Endothelial cell of umbilical vein (primary cell): ENCODE results near the gene SLC25A46. TPM values are rescaled to one million over a fixed set of nuclear protein-coding genes. Genes with fewer than 3 reads are reported as not detected.
"Not testable (repeated sequence)": the region's sequence is repeated elsewhere in the genome, so short reads cannot be mapped to it uniquely, and the experiment has no call there.

Source experiments
- BruUV-seq: library from RNA; stranded (reverse); fragments of 400-500 nt; replicated peaks from 2 replicates; lab custom pipeline; 2021; lab: Mats Ljungman, UMichigan
- CTCF ChIA-PET: fragments of 300-600, 350-600 bp; sonication (Branson Sonifier 250); formaldehyde crosslinking; loops from one replicate; lab custom pipeline; 2021; ENCODE audit warnings: antibody characterized with exemption, inconsistent platforms; lab: Charles Lee
- POLR2A ChIA-PET: fragments of 300-600, 350-600 bp; sonication (Branson Sonifier 250); formaldehyde crosslinking; loops from one replicate; lab custom pipeline; 2021; ENCODE audit warnings: antibody characterized with exemption, inconsistent platforms; lab: Charles Lee
- DNase-seq: peaks from one replicate; pipeline ENCODE4 v3.0.0-alpha.2; 2011; ENCODE audit warnings: low read depth, low spot score
- FAIRE-seq: peaks from 2 replicates; lab custom pipeline; 2011; peaks lifted over from hg19 to GRCh38; lab: Jason Lieb, UNC
- H2AFZ ChIP-seq: 2 replicates; pipeline ENCODE4 v1.6.0; 2012; ENCODE audit warnings: low read depth, low read length, control low read depth, inconsistent platforms
- H3K27ac ChIP-seq: 2 replicates; pipeline ENCODE4 v1.5.1; 2011; ENCODE audit warnings: low read depth, mild to moderate bottlenecking, control low read depth, low read length, moderate library complexity; ENCODE audit not compliant: insufficient read depth
- H3K27me3 ChIP-seq, 2 experiments: 2 replicates each; pipeline versions ENCODE4 v1.6.0 to v1.6.1; 2011; ENCODE audit warnings: low read length in 2 of 2, mixed read lengths in 1 of 2; ENCODE audit not compliant: control insufficient read depth in 2 of 2, insufficient read depth in 2 of 2
- H3K36me3 ChIP-seq, 2 experiments: 2 replicates in 1 of 2; 3 replicates in 1 of 2; pipeline ENCODE4 v1.5.1; 2011; ENCODE audit warnings: low read length in 2 of 2, mild to moderate bottlenecking in 1 of 2, moderate library complexity in 1 of 2; ENCODE audit not compliant: control insufficient read depth in 2 of 2, insufficient read depth in 2 of 2; ENCODE audit errors: extremely low read depth in 1 of 2
- H3K4me1 ChIP-seq: 3 replicates; pipeline ENCODE4 v1.5.1; 2011; ENCODE audit warnings: mild to moderate bottlenecking, low read length; ENCODE audit not compliant: control insufficient read depth, insufficient read depth; ENCODE audit errors: extremely low read depth
- H3K4me2 ChIP-seq: 2 replicates; pipeline ENCODE4 v1.6.1; 2011; ENCODE audit warnings: low read length, control low read depth, mixed read lengths; ENCODE audit not compliant: insufficient read depth
- H3K4me3 ChIP-seq, 3 experiments: fragments of 200-600 bp in 1 of 3; sonication (generic), shearing (Covaris generic) in 1 of 3; replicated peaks in 1 of 3; 2 replicates each; pipeline ENCODE4 v1.5.1; 2011 to 2016; ENCODE audit warnings: control low read depth in 3 of 3, low read length in 3 of 3, mild to moderate bottlenecking in 2 of 3, inconsistent platforms in 1 of 3, low read depth in 1 of 3, moderate library complexity in 1 of 3; ENCODE audit not compliant: insufficient read depth in 1 of 3
- H3K79me2 ChIP-seq: 2 replicates; pipeline ENCODE4 v1.6.0; 2012; ENCODE audit warnings: low read length, inconsistent platforms; ENCODE audit not compliant: control insufficient read depth, insufficient read depth
- H3K9ac ChIP-seq: replicated peaks from 2 replicates; pipeline ENCODE3; 2011; ENCODE audit warnings: low read length, control low read depth; ENCODE audit not compliant: insufficient read depth; ENCODE audit errors: extremely low read depth
- H3K9me1 ChIP-seq: replicated peaks from 3 replicates; pipeline ENCODE4 v1.6.0; 2011; ENCODE audit warnings: mild to moderate bottlenecking, low read length; ENCODE audit not compliant: control insufficient read depth, insufficient read depth; ENCODE audit errors: extremely low read depth
- H3K9me3 ChIP-seq: replicated peaks from 2 replicates; pipeline ENCODE4 v1.5.1; 2012; ENCODE audit warnings: low read length, inconsistent platforms; ENCODE audit not compliant: control insufficient read depth, insufficient read depth
- H4K20me1 ChIP-seq: replicated peaks from 2 replicates; pipeline ENCODE3; 2011; ENCODE audit warnings: mild to moderate bottlenecking, low read length; ENCODE audit not compliant: control insufficient read depth, insufficient read depth; ENCODE audit errors: extremely low read depth
- EZH2 ChIP-seq: IDR thresholded peaks from 2 replicates; pipeline ENCODE4 v1.6.1; 2012; ENCODE audit warnings: borderline replicate concordance, low read depth, mild to moderate bottlenecking, moderate library complexity, low read length, inconsistent platforms; ENCODE audit not compliant: severe bottlenecking
- FOS ChIP-seq: IDR thresholded peaks from 2 replicates; pipeline ENCODE4 v1.6.1; 2011; ENCODE audit warnings: mild to moderate bottlenecking, low read length, moderate library complexity, borderline replicate concordance; ENCODE audit not compliant: insufficient read depth
- GATA2 ChIP-seq: IDR thresholded peaks from 2 replicates; pipeline ENCODE4 v1.7.0; 2011; ENCODE audit warnings: low read depth, mild to moderate bottlenecking, moderate library complexity, mixed read lengths, low read length; ENCODE audit not compliant: insufficient read length, insufficient read depth
- JUN ChIP-seq: IDR thresholded peaks from 2 replicates; pipeline ENCODE4 v1.6.1; 2011; ENCODE audit warnings: borderline replicate concordance, low read depth; ENCODE audit not compliant: insufficient read length, insufficient read depth
- MYC ChIP-seq: IDR thresholded peaks from one replicate; pipeline ENCODE4 v1.6.1; 2011; ENCODE audit warnings: mild to moderate bottlenecking, low read depth, low read length
- POLR2A ChIP-seq: IDR thresholded peaks from 2 replicates; pipeline ENCODE4 v1.6.1; 2012; ENCODE audit warnings: low read depth, mild to moderate bottlenecking, control low read depth, low read length
- POLR2AphosphoS5 ChIP-seq: IDR thresholded peaks from 2 replicates; pipeline ENCODE4 v1.6.1; 2012; ENCODE audit warnings: low read depth, mild to moderate bottlenecking, control low read depth, low read length, moderate library complexity; ENCODE audit not compliant: insufficient read depth
- dilution Hi-C: fragments of 300-500 bp; cut with MboI; formaldehyde crosslinking; loops from one replicate; pipeline ENCODE4 v1.15.0; 2019; ENCODE audit warnings: low sequenced_read_pairs; ENCODE audit not compliant: extremely low pct_ligation_motif_present
- intact Hi-C: fragments of 100-400 bp; cut with micrococcal nuclease; formaldehyde crosslinking; loops from one replicate; pipeline ENCODE4 v1.10.0; 2022
- polyA plus RNA-seq, 4 experiments: library from polyadenylated mRNA; depleted of rRNA in 3 of 4; stranded (reverse) in 3 of 4; unstranded in 1 of 4; fragments of >200 nt; gene quantifications; 2 replicates each; pipeline versions ENCODE4 v1.2.1 to v1.2.3, GENCODE V29; 2011 to 2012; ENCODE audit warnings: missing spikeins in 1 of 4
- total RNA-seq: library from RNA; stranded (reverse); gene quantifications from 2 replicates; pipeline ENCODE4 v1.2.3, GENCODE V29; 2021
- TF ChIP-seq, protein P1 (sequence below): IDR thresholded peaks from 2 replicates; pipeline ENCODE4 v1.6.1; 2011; ENCODE audit not compliant: insufficient read depth, insufficient read length
- TF ChIP-seq, protein P2 (sequence below), 2 donors: IDR thresholded peaks; 1 replicate in 1 of 2; 2 replicates in 1 of 2; pipeline ENCODE4 v1.5.1; 2011; ENCODE audit warnings: low read length in 2 of 2, mild to moderate bottlenecking in 2 of 2, moderate library complexity in 2 of 2, control low read depth in 1 of 2, inconsistent platforms in 1 of 2, low read depth in 1 of 2; ENCODE audit not compliant: insufficient read depth in 1 of 2; ENCODE audit errors: extremely low read depth in 1 of 2

The SLC25A46 gene
- total and polyA plus RNA-seq, 2 donors (not counting 3 experiments of a cell fraction or from before 2014, with no cell fraction given), result 13.5 to 31.1 TPM

DNA sequence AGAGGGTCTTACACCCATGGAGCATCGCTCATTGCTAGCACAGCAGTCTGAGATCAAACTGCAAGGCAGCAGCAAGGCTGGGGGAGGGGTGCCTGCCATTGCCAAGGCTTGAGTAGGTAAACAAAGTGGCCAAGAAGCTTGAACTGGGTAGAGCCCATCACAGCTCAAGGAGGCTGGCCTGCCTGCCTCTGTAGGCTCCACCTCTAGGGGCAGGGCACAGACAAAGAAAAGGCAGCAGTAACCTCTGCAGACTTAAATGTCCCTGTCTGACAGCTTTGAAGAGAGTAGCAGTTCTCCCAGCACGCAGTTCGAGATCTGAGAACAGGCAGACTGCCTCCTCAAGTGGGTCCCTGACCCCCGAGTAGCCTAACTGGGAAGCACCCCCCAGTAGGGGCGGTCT, 46.1 kb upstream of the SLC25A46 start:
- H3K36me3 ChIP-seq, FAIRE-seq, dilution Hi-C loops, H3K9me1 ChIP-seq, POLR2A ChIA-PET, H3K9ac ChIP-seq, DNase-seq, H4K20me1 ChIP-seq, intact Hi-C loops, H3K27ac ChIP-seq, CTCF ChIA-PET, H3K4me2 ChIP-seq, H3K4me3 ChIP-seq, H3K9me3 ChIP-seq, H3K4me1 ChIP-seq, H3K79me2 ChIP-seq, H3K27me3 ChIP-seq, H2AFZ ChIP-seq, BruUV-seq: not testable (repeated sequence)

DNA sequence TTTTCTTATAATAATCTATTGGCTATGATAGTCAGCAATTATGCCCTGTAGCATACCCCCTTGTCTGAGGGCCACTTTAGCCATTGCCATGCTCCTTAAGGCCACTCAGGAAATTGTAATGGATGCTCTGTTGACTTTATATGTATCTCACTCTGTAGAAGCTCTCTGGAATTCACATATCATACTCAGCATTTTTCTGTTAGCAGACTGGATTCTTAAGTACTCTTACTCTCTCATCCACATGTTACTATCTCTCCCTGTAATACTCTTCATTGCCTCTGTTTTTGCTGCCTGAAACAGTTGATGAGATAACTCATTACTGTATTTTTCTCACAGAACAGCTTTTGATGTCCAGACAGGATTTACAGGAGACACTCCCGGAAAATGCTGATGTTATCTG, 36.5 kb upstream of the SLC25A46 start:
- H2AFZ ChIP-seq, result no peak overlapping the region
- TF ChIP-seq, protein P1, sequence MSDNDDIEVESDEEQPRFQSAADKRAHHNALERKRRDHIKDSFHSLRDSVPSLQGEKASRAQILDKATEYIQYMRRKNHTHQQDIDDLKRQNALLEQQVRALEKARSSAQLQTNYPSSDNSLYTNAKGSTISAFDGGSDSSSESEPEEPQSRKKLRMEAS, result no peak
- TF ChIP-seq, protein P2, sequence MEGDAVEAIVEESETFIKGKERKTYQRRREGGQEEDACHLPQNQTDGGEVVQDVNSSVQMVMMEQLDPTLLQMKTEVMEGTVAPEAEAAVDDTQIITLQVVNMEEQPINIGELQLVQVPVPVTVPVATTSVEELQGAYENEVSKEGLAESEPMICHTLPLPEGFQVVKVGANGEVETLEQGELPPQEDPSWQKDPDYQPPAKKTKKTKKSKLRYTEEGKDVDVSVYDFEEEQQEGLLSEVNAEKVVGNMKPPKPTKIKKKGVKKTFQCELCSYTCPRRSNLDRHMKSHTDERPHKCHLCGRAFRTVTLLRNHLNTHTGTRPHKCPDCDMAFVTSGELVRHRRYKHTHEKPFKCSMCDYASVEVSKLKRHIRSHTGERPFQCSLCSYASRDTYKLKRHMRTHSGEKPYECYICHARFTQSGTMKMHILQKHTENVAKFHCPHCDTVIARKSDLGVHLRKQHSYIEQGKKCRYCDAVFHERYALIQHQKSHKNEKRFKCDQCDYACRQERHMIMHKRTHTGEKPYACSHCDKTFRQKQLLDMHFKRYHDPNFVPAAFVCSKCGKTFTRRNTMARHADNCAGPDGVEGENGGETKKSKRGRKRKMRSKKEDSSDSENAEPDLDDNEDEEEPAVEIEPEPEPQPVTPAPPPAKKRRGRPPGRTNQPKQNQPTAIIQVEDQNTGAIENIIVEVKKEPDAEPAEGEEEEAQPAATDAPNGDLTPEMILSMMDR (IDR thresholded peaks at IDR 0.05; ENCODE audit: extremely low read depth in 1 of 2, insufficient read depth in 1 of 2, low read depth in 1 of 2, low read length in 2 of 2), result no peak
- TF ChIP-seq MYC (no peak), JUN (no peak), EZH2 (no peak), GATA2 (no peak), POLR2AphosphoS5 (no peak), POLR2A (no peak), FOS (no peak)
- no peaks in the 10 kb centered on the region for H3K79me2 ChIP-seq
- no peak overlapping the region for H3K4me2 ChIP-seq
- intact Hi-C loops, result no loop called here
- H3K9me1 ChIP-seq, result no peaks in the 10 kb centered on the region
- no peaks in the 10 kb centered on the region for H3K4me1 ChIP-seq
- no peaks in the 10 kb centered on the region for H3K36me3 ChIP-seq
- no TSS peak for BruUV-seq
- no peaks in the 10 kb centered on the region for H3K27me3 ChIP-seq
- no peaks in the 10 kb centered on the region for H3K9me3 ChIP-seq
- no peak for DNase-seq
- H3K4me3 ChIP-seq, result no peak overlapping the region
- H3K27ac ChIP-seq, result no peak overlapping the region
- no peak for FAIRE-seq
- no peaks in the 10 kb centered on the region for H4K20me1 ChIP-seq
- dilution Hi-C loops, result no loop called here
- ChIA-PET CTCF (interaction anchor here (1.2 kb wide), 1 partner anchor 12 kb away, joined by 4 read pairs; no protein-coding TSS in a partner anchor), POLR2A (no interaction called here)
- H3K9ac ChIP-seq, result no peak overlapping the region
